Measurements from ENCODE around the gene CDK5. TPM values are rescaled to one million over a fixed set of nuclear protein-coding genes. Genes with fewer than 3 reads are reported as not detected.

Gene CDK5
- total and polyA plus RNA-seq, 2 donors (not counting 1 experiment from before 2014, with no cell fraction given), result 8.2 to 8.4 TPM

DNA sequence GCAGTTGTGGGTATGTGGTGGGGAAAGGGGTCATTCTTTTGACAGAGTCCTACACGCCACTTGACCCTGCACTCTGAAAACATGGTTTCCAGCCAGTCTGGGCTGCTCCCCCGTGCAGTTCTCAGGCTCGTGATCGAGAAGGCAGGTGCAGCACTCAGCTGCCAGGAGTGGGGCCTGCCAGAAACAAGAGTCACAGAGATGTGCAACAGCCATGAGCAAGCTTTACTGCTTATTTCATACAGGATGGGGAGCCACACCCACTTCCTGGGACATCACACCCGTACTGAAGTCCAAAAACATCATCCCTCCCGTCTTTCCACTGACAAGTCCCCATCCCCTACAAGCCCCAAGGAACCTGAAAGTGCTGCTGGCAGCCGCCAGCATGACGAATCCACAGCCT, 42.7 kb downstream of the CDK5 start:
- H3K27ac ChIP-seq (ENCODE audit: low read length in 2 of 2), result no peak overlapping the region
- peaks cover 49% of the 10 kb centered on the region for H3K4me1 Mint-ChIP-seq
- no peak for TF ChIP-seq EZH2 (IDR thresholded peaks at IDR 0.05; ENCODE audit: borderline replicate concordance, insufficient read depth, low read depth, low read length, poor library complexity, severe bottlenecking)
- TF ChIP-seq, protein P1, sequence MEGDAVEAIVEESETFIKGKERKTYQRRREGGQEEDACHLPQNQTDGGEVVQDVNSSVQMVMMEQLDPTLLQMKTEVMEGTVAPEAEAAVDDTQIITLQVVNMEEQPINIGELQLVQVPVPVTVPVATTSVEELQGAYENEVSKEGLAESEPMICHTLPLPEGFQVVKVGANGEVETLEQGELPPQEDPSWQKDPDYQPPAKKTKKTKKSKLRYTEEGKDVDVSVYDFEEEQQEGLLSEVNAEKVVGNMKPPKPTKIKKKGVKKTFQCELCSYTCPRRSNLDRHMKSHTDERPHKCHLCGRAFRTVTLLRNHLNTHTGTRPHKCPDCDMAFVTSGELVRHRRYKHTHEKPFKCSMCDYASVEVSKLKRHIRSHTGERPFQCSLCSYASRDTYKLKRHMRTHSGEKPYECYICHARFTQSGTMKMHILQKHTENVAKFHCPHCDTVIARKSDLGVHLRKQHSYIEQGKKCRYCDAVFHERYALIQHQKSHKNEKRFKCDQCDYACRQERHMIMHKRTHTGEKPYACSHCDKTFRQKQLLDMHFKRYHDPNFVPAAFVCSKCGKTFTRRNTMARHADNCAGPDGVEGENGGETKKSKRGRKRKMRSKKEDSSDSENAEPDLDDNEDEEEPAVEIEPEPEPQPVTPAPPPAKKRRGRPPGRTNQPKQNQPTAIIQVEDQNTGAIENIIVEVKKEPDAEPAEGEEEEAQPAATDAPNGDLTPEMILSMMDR (IDR thresholded peaks at IDR 0.05), result no peak
- peaks cover 33 to 53% of the 10 kb centered on the region in 2 donors for H3K4me1 ChIP-seq (ENCODE audit: control insufficient read depth in 2 of 2, insufficient read depth in 2 of 2, low read length in 2 of 2)
- no peak overlapping the region for H3K4me2 ChIP-seq (replicated peaks; ENCODE audit: low read depth, low read length, poor library complexity, severe bottlenecking)
- 92% methylated on average over 8 of the region's 8 CpGs for WGBS (ENCODE audit: insufficient coverage)
- no peak overlapping the region for H3K9ac ChIP-seq (ENCODE audit: low read length)
- peaks cover 13% of the 10 kb centered on the region for H3K27me3 Mint-ChIP-seq
- ChIA-PET CTCF (interaction anchor here (0.6 to 0.9 kb wide), 3 partner anchors 20 to 107 kb away, joined by 3 read pairs; no protein-coding TSS in a partner anchor), POLR2A (no interaction called here)
- H4K20me1 ChIP-seq (ENCODE audit: control insufficient read depth, insufficient read depth, low read length, poor library complexity, severe bottlenecking), result no peaks in the 10 kb centered on the region
- H3K27me3 ChIP-seq (replicated peaks in 1 of 4; ENCODE audit: control extremely low read depth in 1 of 4, control insufficient read depth in 3 of 4, insufficient read depth in 4 of 4, low read length in 3 of 4), result peaks cover 0 to 26% (median 6%) of the 10 kb centered on the region in 4 experiments
- no peaks in the 10 kb centered on the region for H3K9me3 Mint-ChIP-seq (ENCODE audit: insufficient read depth)
- DNase-seq, result peak; percentile 26
- no peak overlapping the region for H3K4me3 ChIP-seq (ENCODE audit: control extremely low read depth in 1 of 5, extremely low read depth in 1 of 5, insufficient read depth in 1 of 5, low read depth in 2 of 5, low read length in 4 of 5)
- intact Hi-C loops (cut with micrococcal nuclease), result loop anchor here (1.0 to 5.0 kb wide), 3 partner anchors 13 to 72 kb away; partner anchors contain the start of genes ABCB8, AGAP3, CDK5 and SLC4A2
- H3K36me3 ChIP-seq (replicated peaks in 1 of 2; ENCODE audit: control extremely low read depth in 1 of 2, control insufficient read depth in 1 of 2, extremely low read depth in 1 of 2, insufficient read depth in 2 of 2, low read length in 1 of 2), result no peaks in the 10 kb centered on the region
- no peak overlapping the region for H2AFZ ChIP-seq (ENCODE audit: insufficient read depth, low read depth, low read length, poor library complexity, severe bottlenecking)
- no peak for ATAC-seq (ENCODE audit: low read depth)
- peak overlapping the region; percentile 13 for H3K27ac Mint-ChIP-seq
- H3K4me3 Mint-ChIP-seq, result peak overlapping the region; percentile 69
- H3K79me2 ChIP-seq (ENCODE audit: control insufficient read depth, insufficient read depth, low read length), result no peaks in the 10 kb centered on the region
- peaks cover 0 to 28% (median 0%) of the 10 kb centered on the region in 3 donors for H3K9me3 ChIP-seq (ENCODE audit: control extremely low read depth in 1 of 3, control insufficient read depth in 2 of 3, insufficient read depth in 1 of 3, low read length in 2 of 3)
